Measurements from ENCODE around the gene PPARG. TPM values are rescaled to one million over a fixed set of nuclear protein-coding genes. Genes with fewer than 3 reads are reported as not detected.
A peak's percentile ranks its signal among the peaks of the same experiment; 100 is the strongest.

The PPARG gene
- total and polyA plus RNA-seq, 10 of the 15 experiments (the other 5 are each of a cell fraction or from before 2014, with no cell fraction given) = 0.06 to 0.86 (median 0.12) TPM; not detected in 5

- TF ChIP-seq, protein P1, sequence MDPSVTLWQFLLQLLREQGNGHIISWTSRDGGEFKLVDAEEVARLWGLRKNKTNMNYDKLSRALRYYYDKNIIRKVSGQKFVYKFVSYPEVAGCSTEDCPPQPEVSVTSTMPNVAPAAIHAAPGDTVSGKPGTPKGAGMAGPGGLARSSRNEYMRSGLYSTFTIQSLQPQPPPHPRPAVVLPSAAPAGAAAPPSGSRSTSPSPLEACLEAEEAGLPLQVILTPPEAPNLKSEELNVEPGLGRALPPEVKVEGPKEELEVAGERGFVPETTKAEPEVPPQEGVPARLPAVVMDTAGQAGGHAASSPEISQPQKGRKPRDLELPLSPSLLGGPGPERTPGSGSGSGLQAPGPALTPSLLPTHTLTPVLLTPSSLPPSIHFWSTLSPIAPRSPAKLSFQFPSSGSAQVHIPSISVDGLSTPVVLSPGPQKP (IDR thresholded peaks at IDR 0.05; ENCODE audit: low read depth, low read length) = no peak
- TF ChIP-seq CBX5 (IDR thresholded peaks at IDR 0.05; ENCODE audit: low read depth) = no peak
- TF ChIP-seq, protein P2, sequence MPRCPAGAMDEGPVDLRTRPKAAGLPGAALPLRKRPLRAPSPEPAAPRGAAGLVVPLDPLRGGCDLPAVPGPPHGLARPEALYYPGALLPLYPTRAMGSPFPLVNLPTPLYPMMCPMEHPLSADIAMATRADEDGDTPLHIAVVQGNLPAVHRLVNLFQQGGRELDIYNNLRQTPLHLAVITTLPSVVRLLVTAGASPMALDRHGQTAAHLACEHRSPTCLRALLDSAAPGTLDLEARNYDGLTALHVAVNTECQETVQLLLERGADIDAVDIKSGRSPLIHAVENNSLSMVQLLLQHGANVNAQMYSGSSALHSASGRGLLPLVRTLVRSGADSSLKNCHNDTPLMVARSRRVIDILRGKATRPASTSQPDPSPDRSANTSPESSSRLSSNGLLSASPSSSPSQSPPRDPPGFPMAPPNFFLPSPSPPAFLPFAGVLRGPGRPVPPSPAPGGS (IDR thresholded peaks at IDR 0.05; ENCODE audit: borderline replicate concordance, insufficient read depth, low read depth, low read length, poor library complexity, severe bottlenecking) = no peak
- TF ChIP-seq RFX5 (IDR thresholded peaks at IDR 0.05; ENCODE audit: low read depth, low read length) = no peak
Measured at GRCh38 chr3:12323237-12323636, 34.4 kb downstream of the PPARG start (continued).

- ChIA-PET POLR2A (interaction anchor here (0.6 kb wide), 1 partner anchor 30 kb away, joined by 3 read pairs; no protein-coding TSS in a partner anchor), CTCF (interaction anchor here (1.3 kb wide), 1 partner anchor 15 kb away, joined by 3 read pairs; no protein-coding TSS in a partner anchor), SMC1A (ENCODE audit: uncharacterized antibody, unreplicated experiment) (interaction anchor here (1.6 kb wide), 1 partner anchor 10 kb away, joined by 4 read pairs; no protein-coding TSS in a partner anchor), RAD21 (ENCODE audit: unreplicated experiment) (interaction anchor here (0.5 to 0.6 kb wide), 2 partner anchors 10 to 188 kb away, joined by 3 to 4 read pairs; no protein-coding TSS in a partner anchor)
- intact Hi-C loops (cut with micrococcal nuclease; ENCODE audit: unreplicated experiment) (no loop called here), in situ Hi-C loops (cut with MboI) (no loop called here)
- no peak for FAIRE-seq
- Histone ChIP-seq H2AFZ (ENCODE audit: control insufficient read depth, low read depth, low read length) (no peak overlapping the region), H3K4me2 (ENCODE audit: control insufficient read depth, insufficient read depth) (no peak overlapping the region), H4K20me1 (ENCODE audit: control insufficient read depth, insufficient read depth) (no peaks in the 10 kb centered on the region), H3K27me3 (replicated peaks in 1 of 2; ENCODE audit: control insufficient read depth in 2 of 2, insufficient read depth in 2 of 2, low read length in 1 of 2) (no peaks in the 10 kb centered on the region), H3K27ac (ENCODE audit: control insufficient read depth, insufficient read depth) (no peak overlapping the region), H3K79me2 (ENCODE audit: control insufficient read depth, insufficient read depth, low read length) (no peaks in the 10 kb centered on the region), H3K36me3 (ENCODE audit: control insufficient read depth in 2 of 2, insufficient read depth in 2 of 2, low read length in 1 of 2) (no peaks in the 10 kb centered on the region), H3K9ac (ENCODE audit: control insufficient read depth, insufficient read depth, low read length) (no peak overlapping the region), H3K9me3 (replicated peaks; ENCODE audit: control insufficient read depth, insufficient read depth, low read length) (no peaks in the 10 kb centered on the region), H3K4me1 (ENCODE audit: control insufficient read depth, insufficient read depth, low read length) (no peaks in the 10 kb centered on the region), H3K4me3 (no peak overlapping the region)
- no TSS peak for BruUV-seq (replicated peaks)
- ATAC-seq = peak; percentile 48; the same call in 1 of the 3 replicates
- WGBS (ENCODE audit: insufficient coverage, insufficient replicate concordance, low lambda C conversion rate, missing lambda C conversion rate) = 34% methylated on average over 4 of the region's 4 CpGs
- DNase-seq (ENCODE audit: low read depth, low spot score) = no peak
- TF ChIP-seq, protein P3, sequence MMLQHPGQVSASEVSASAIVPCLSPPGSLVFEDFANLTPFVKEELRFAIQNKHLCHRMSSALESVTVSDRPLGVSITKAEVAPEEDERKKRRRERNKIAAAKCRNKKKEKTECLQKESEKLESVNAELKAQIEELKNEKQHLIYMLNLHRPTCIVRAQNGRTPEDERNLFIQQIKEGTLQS (IDR thresholded peaks at IDR 0.05; ENCODE audit: borderline replicate concordance, extremely low read depth, low read depth, low read length) = no peak
Measured at GRCh38 chr3:12325586-12326515, 37.0 kb downstream of the PPARG start.
